Smooth muscle cell (in vitro differentiated cells): Measurements from ENCODE around the gene L3MBTL4. TPM values are rescaled to one million over a fixed set of nuclear protein-coding genes. Genes with fewer than 3 reads are reported as not detected.

Experiments
- DNase-seq: peaks from one replicate; lab custom pipeline; 2025; ENCODE audit not compliant: unreplicated experiment; lab: John Stamatoyannopoulos, UW
- H2AFZ ChIP-seq: fragments of 200-600 bp; sonication (generic); 2 replicates; pipeline ENCODE4 v1.6.0; 2016; ENCODE audit warnings: antibody characterized with exemption, low read depth, mild to moderate bottlenecking
- H3F3A ChIP-seq: fragments of 200-600 bp; sonication (generic); 2 replicates; pipeline ENCODE4 v1.6.0; 2017; ENCODE audit warnings: antibody characterized with exemption, low read depth
- H3K27ac ChIP-seq: fragments of 200-600 bp; sonication (generic); 2 replicates; pipeline ENCODE4 v1.5.1; 2016; ENCODE audit warnings: low read depth, mild to moderate bottlenecking
- H3K27me3 ChIP-seq: fragments of 200-600 bp; sonication (generic); 2 replicates; pipeline ENCODE4 v1.6.1; 2016; ENCODE audit warnings: low read depth, mild to moderate bottlenecking
- H3K36me3 ChIP-seq: fragments of 200-600 bp; sonication (generic); 2 replicates; pipeline ENCODE4 v1.5.1; 2016; ENCODE audit warnings: low read depth
- H3K4me1 ChIP-seq: fragments of 200-600 bp; sonication (generic); 2 replicates; pipeline ENCODE4 v1.5.1; 2016; ENCODE audit warnings: low read depth
- H3K4me2 ChIP-seq: fragments of 200-600 bp; sonication (generic); 2 replicates; pipeline ENCODE4 v1.6.0; 2016; ENCODE audit warnings: mild to moderate bottlenecking
- H3K4me3 ChIP-seq: fragments of 200-600 bp; sonication (generic); 2 replicates; pipeline ENCODE4 v1.5.1; 2016; ENCODE audit warnings: mild to moderate bottlenecking
- H3K79me2 ChIP-seq: fragments of 200-600 bp; sonication (generic); 2 replicates; pipeline ENCODE4 v1.6.0; 2016; ENCODE audit warnings: low read depth, mild to moderate bottlenecking
- H3K9ac ChIP-seq: fragments of 200-600 bp; sonication (generic); 2 replicates; pipeline ENCODE4 v1.6.0; 2016; ENCODE audit warnings: low read depth
- H3K9me3 ChIP-seq: fragments of 200-600 bp; sonication (generic); replicated peaks from 2 replicates; pipeline ENCODE4 v1.5.1; 2016; ENCODE audit warnings: low read depth
- H4K20me1 ChIP-seq: fragments of 200-600 bp; sonication (generic); 2 replicates; pipeline ENCODE4 v1.6.0; 2016; ENCODE audit warnings: low read depth
- CTCF ChIP-seq: fragments of 200-600 bp; sonication (generic); IDR thresholded peaks from 2 replicates; pipeline ENCODE4 v1.5.1; 2017; ENCODE audit warnings: borderline replicate concordance, mild to moderate bottlenecking, antibody characterized with exemption; ENCODE audit not compliant: insufficient read depth, poor library complexity, severe bottlenecking
- WGBS: methylation state at CpG from one replicate; pipeline ENCODE4 v1.1.7; 2016; ENCODE audit warnings: low lambda C conversion rate; 5-methylcytosine and 5-hydroxymethylcytosine counted together
- polyA plus RNA-seq: library from polyadenylated mRNA; unstranded; fragments of >200 nt; fragmentation: Nextera tagmentation; extraction: Ambion mirVana; gene quantifications from 2 replicates; pipeline ENCODE4 v1.2.1, GENCODE V29; 2016
- total RNA-seq: library from RNA; depleted of rRNA; stranded (reverse); fragments of >200 nt; gene quantifications from 2 replicates; pipeline ENCODE4 v1.2.3, GENCODE V29; 2014

The L3MBTL4 gene
- total and polyA plus RNA-seq, 2 experiments from 2014 or later, result 3.4 TPM; not detected in 1

DNA sequence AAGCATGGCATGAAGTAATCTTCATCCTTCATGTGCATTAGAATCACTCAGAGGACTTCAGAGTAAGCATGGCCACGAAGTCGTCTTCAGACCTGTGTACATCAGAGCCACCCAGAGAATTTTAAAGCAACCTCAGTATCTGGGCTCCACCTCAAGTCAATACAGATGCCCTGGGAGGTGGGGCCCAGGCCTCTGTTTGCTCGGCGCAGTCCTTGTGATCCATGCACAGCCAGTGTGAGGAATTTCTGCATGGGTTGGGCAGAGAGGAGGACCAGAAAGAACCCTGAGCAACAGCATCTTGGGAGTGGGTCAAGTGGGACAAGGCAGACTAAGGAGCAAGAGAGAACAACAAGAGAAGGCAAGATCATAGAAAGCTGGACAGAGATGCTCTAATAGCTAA is 299.0 kb downstream of the L3MBTL4 start:
- no peaks in the 10 kb centered on the region for H3K79me2 ChIP-seq
- H3K27me3 ChIP-seq, result peaks cover 22% of the 10 kb centered on the region
- H3K9me3 ChIP-seq, result no peaks in the 10 kb centered on the region
- H3K27ac ChIP-seq, result no peak overlapping the region
- no peaks in the 10 kb centered on the region for H3K36me3 ChIP-seq
- no peak overlapping the region for H3K9ac ChIP-seq
- no peak for DNase-seq
- 87% methylated on average over 4 of the region's 4 CpGs for WGBS
- H4K20me1 ChIP-seq, result no peaks in the 10 kb centered on the region
- TF ChIP-seq CTCF, result no peak
- H2AFZ ChIP-seq, result no peak overlapping the region
- H3F3A ChIP-seq, result no peaks in the 10 kb centered on the region
- H3K4me1 ChIP-seq, result peaks cover 10% of the 10 kb centered on the region
- no peak overlapping the region for H3K4me2 ChIP-seq
- no peak overlapping the region for H3K4me3 ChIP-seq

- H3K9me3 ChIP-seq, result no peaks in the 10 kb centered on the region
- no peak overlapping the region for H3K4me3 ChIP-seq
- no peak overlapping the region for H3K9ac ChIP-seq
- no peak overlapping the region for H2AFZ ChIP-seq
- no peaks in the 10 kb centered on the region for H3K79me2 ChIP-seq
- H3K4me2 ChIP-seq, result no peak overlapping the region
- no peaks in the 10 kb centered on the region for H3K4me1 ChIP-seq
- no peak overlapping the region for H3K27ac ChIP-seq
- H4K20me1 ChIP-seq, result no peaks in the 10 kb centered on the region
- no peak for DNase-seq
- H3F3A ChIP-seq, result no peaks in the 10 kb centered on the region
- WGBS, result 85% methylated on average over 2 of the region's 2 CpGs
- TF ChIP-seq CTCF, result no peak
- no peaks in the 10 kb centered on the region for H3K36me3 ChIP-seq
- H3K27me3 ChIP-seq, result peaks cover 24% of the 10 kb centered on the region
These were observed 301.1 kb downstream of the L3MBTL4 start for GRCh38 chr18:6113650-6114049.

DNA sequence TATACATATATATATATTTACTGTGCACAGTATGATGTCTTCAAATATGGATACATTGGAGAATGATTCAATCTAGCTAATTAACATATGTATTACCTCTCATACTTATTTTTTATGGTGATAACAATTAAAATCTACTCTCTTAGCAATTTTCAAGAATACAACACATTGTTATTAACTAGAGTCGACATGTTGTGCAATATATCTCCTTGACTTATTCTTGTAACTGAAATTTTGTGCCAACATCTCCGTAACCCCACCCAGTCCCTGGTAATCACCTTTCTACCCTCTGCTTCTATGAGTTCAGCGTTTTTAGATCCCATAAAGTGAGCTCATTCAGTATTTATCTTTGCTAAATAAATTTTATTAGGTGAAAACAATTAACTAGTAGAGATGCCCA is 303.0 kb downstream of the L3MBTL4 start:
- no peaks in the 10 kb centered on the region for H3K79me2 ChIP-seq
- no peak for TF ChIP-seq CTCF
- H3K36me3 ChIP-seq, result no peaks in the 10 kb centered on the region
- H2AFZ ChIP-seq, result no peak overlapping the region
- DNase-seq, result no peak
- H3K9me3 ChIP-seq, result no peaks in the 10 kb centered on the region
- no peak overlapping the region for H3K27ac ChIP-seq
- H3K4me3 ChIP-seq, result no peak overlapping the region
- no peaks in the 10 kb centered on the region for H3F3A ChIP-seq
- no peaks in the 10 kb centered on the region for H4K20me1 ChIP-seq
- no peak overlapping the region for H3K4me2 ChIP-seq
- H3K27me3 ChIP-seq, result peaks cover 41% of the 10 kb centered on the region
- H3K4me1 ChIP-seq, result no peaks in the 10 kb centered on the region
- WGBS, result 81% methylated on average over 3 of the region's 3 CpGs
- H3K9ac ChIP-seq, result no peak overlapping the region

DNA sequence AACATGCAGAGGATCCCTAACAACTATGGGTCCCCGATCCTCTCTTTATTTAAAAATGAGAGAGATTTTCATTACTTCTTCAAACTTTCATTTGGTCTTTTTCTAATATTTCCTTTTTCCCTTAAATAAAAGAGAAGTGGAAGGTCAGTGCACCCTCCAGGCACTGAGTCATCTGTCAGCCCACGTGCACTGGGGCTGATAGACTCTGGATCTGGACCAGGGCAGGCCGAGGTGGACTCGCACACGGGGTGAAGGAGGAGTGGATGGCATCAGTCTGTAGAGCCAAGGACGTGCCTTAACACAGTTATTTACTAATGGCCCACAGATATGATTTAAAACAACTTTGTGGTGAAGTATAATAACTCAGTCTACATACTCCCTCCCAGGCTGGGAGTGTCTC is 305.0 kb downstream of the L3MBTL4 start:
- peaks cover 49% of the 10 kb centered on the region for H3K27me3 ChIP-seq
- no peaks in the 10 kb centered on the region for H3K36me3 ChIP-seq
- no peaks in the 10 kb centered on the region for H3K4me1 ChIP-seq
- WGBS, result 82% methylated on average over 6 of the region's 6 CpGs
- TF ChIP-seq CTCF, result no peak
- H2AFZ ChIP-seq, result no peak overlapping the region
- no peak overlapping the region for H3K4me2 ChIP-seq
- no peaks in the 10 kb centered on the region for H4K20me1 ChIP-seq
- no peak for DNase-seq
- H3K9ac ChIP-seq, result no peak overlapping the region
- H3K4me3 ChIP-seq, result no peak overlapping the region
- H3K79me2 ChIP-seq, result no peaks in the 10 kb centered on the region
- no peaks in the 10 kb centered on the region for H3K9me3 ChIP-seq
- no peaks in the 10 kb centered on the region for H3F3A ChIP-seq
- no peak overlapping the region for H3K27ac ChIP-seq
